Measurements from ENCODE around the gene C1QTNF9B. TPM values are rescaled to one million over a fixed set of nuclear protein-coding genes. Genes with fewer than 3 reads are reported as not detected.
A peak's percentile ranks its signal among the peaks of the same experiment; 100 is the strongest.
"Not testable (repeated sequence)": the region's sequence is repeated elsewhere in the genome, so short reads cannot be mapped to it uniquely, and the experiment has no call there.

The C1QTNF9B gene
- total RNA-seq, 2 donors from 2014 or later = not detected

DNA sequence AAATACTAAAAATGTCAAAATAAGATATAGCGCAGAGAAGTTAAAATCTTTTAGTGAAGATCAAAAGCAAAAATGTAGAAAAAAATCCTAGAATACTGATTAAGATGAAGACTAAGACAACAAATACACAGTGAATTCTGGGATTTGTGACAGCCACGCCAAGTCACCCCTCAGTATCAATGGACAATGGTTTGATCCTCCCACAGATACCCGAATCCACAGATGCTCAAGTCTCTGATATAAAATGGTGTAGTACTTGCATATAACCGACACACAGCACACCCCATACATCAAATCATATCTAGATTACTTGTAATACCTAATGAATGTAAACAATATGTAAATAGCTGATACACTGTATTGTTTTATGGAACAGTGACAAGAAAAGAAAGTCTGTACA is 14.0 kb downstream of the C1QTNF9B start:
- ATAC-seq = no peak
- DNase-seq (ENCODE audit: low spot score) = no peak
- Mint-ChIP-seq H3K4me3 (no peak overlapping the region), H3K27me3 (no peaks in the 10 kb centered on the region), H3K9me3 (no peaks in the 10 kb centered on the region), H3K4me1 (ENCODE audit: low read depth in 2 of 2) (peaks cover 5 to 6% of the 10 kb centered on the region in 2 donors), H3K27ac (no peak overlapping the region), H3K36me3 (no peaks in the 10 kb centered on the region)

- H3K4me3 Mint-ChIP-seq; H3K4me1 Mint-ChIP-seq (ENCODE audit: low read depth in 2 of 2); H3K27ac Mint-ChIP-seq; ATAC-seq; H3K9me3 Mint-ChIP-seq; H3K27me3 Mint-ChIP-seq; H3K36me3 Mint-ChIP-seq; DNase-seq (ENCODE audit: low spot score): not testable (repeated sequence)
Measured at GRCh38 chr13:23881402-23881800, 15.9 kb downstream of the C1QTNF9B start.

GRCh38 chr13:23880493-23881401 is 16.6 kb downstream of the C1QTNF9B start:
- H3K27ac Mint-ChIP-seq; H3K4me1 Mint-ChIP-seq (ENCODE audit: low read depth in 2 of 2); H3K4me3 Mint-ChIP-seq; ATAC-seq; DNase-seq (ENCODE audit: low spot score); H3K36me3 Mint-ChIP-seq; H3K27me3 Mint-ChIP-seq; H3K9me3 Mint-ChIP-seq: not testable (repeated sequence)

DNA sequence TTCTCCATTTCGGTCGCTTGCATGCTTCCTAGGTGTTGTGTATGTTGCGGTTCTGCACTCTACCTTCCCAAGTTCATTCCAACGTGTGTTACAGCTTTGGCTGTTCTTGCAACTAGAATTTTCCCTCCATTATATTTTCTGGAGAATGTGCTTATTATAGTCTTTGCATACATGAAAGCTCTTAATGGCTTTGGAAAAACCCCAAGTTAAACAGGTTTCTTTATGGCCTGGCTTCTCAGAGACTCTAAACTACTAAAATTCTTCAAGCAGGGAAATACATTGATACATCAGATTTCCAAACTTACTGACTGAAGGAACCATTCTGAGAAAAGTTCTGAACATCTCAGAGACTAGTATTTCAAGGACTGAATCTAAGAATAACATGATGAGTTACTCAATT is 20.0 kb downstream of the C1QTNF9B start:
- DNase-seq (ENCODE audit: low spot score) (no peak), ATAC-seq (no peak)
- H3K27me3 Mint-ChIP-seq = no peaks in the 10 kb centered on the region
- no peak overlapping the region for H3K4me3 Mint-ChIP-seq
- H3K27ac Mint-ChIP-seq = no peak overlapping the region
- no peaks in the 10 kb centered on the region for H3K9me3 Mint-ChIP-seq
- no peaks in the 10 kb centered on the region for H3K4me1 Mint-ChIP-seq (ENCODE audit: low read depth in 2 of 2)
- H3K36me3 Mint-ChIP-seq = no peaks in the 10 kb centered on the region

DNA sequence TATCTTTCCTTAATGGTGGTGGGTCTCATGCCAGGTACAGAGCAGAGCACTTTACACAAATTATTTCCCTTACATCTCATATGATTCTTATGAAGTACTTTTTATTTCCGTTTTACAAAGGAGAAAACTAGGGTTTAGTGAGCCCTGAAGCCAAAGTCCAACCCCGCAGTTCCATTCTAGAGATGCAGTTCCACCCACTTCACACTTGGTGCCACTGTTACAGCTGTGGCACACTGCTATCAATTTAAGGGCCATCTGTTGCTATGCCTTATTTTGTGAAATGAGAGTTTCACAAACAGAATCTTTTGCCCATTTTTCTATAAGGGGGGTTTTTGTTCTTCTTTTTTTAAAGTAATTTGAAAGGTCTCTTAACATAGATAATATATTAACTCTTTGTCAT is 21.0 kb downstream of the C1QTNF9B start:
- ATAC-seq (no peak), DNase-seq (ENCODE audit: low spot score) (no peak)
- H3K27ac Mint-ChIP-seq = no peak overlapping the region
- H3K4me1 Mint-ChIP-seq (ENCODE audit: low read depth in 2 of 2) = no peaks in the 10 kb centered on the region
- H3K4me3 Mint-ChIP-seq = no peak overlapping the region
- no peaks in the 10 kb centered on the region for H3K36me3 Mint-ChIP-seq
- H3K27me3 Mint-ChIP-seq = no peaks in the 10 kb centered on the region
- no peaks in the 10 kb centered on the region for H3K9me3 Mint-ChIP-seq

DNA sequence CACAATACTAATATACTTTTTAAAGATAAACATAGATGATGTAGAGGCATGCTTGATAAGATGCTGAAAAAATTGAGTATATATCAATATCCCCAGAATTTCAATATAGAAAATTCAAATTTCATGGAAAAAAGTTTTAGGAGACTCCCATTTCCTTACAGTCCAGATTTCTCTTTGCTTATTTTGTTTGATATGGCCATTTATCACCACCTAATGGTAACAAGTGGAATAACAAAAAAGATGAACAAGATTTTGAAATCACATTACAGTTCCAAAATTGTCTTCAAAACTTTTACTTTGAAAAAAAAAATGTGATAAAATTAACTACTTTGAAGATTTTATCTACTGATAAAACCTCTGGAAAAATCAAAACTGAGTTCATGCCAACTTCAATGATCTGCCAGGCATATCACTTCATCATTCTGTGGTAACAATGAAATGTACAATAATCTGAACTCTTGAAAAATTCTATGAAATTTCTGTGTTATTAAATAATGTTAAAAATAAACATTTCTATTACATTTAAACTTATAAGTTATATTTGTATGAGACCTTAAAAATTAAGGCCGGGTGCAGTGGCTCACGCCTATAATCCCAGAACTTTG is 25.6 kb downstream of the C1QTNF9B start:
- Mint-ChIP-seq H3K27ac (no peak overlapping the region), H3K9me3 (no peaks in the 10 kb centered on the region), H3K4me3 (no peak overlapping the region), H3K36me3 (no peaks in the 10 kb centered on the region), H3K4me1 (ENCODE audit: low read depth in 2 of 2) (no peaks in the 10 kb centered on the region), H3K27me3 (no peaks in the 10 kb centered on the region)
- no peak for ATAC-seq
- no peak for DNase-seq (ENCODE audit: low spot score)

GRCh38 chr13:23870356-23871140 is 26.8 kb downstream of the C1QTNF9B start:
- Mint-ChIP-seq H3K9me3 (no peaks in the 10 kb centered on the region), H3K27ac (no peak overlapping the region), H3K36me3 (no peaks in the 10 kb centered on the region), H3K4me3 (no peak overlapping the region), H3K4me1 (ENCODE audit: low read depth in 2 of 2) (no peaks in the 10 kb centered on the region), H3K27me3 (no peaks in the 10 kb centered on the region)
- DNase-seq (ENCODE audit: low spot score) = no peak
- no peak for ATAC-seq

GRCh38 chr13:23868521-23868920 is 28.8 kb downstream of the C1QTNF9B start:
- no peak overlapping the region for H3K27ac Mint-ChIP-seq
- no peaks in the 10 kb centered on the region for H3K4me1 Mint-ChIP-seq (ENCODE audit: low read depth in 2 of 2)
- no peak for DNase-seq (ENCODE audit: low spot score)
- H3K36me3 Mint-ChIP-seq = no peaks in the 10 kb centered on the region
- ATAC-seq = no peak
- H3K27me3 Mint-ChIP-seq = no peaks in the 10 kb centered on the region
- H3K9me3 Mint-ChIP-seq = no peaks in the 10 kb centered on the region
- no peak overlapping the region for H3K4me3 Mint-ChIP-seq

DNA sequence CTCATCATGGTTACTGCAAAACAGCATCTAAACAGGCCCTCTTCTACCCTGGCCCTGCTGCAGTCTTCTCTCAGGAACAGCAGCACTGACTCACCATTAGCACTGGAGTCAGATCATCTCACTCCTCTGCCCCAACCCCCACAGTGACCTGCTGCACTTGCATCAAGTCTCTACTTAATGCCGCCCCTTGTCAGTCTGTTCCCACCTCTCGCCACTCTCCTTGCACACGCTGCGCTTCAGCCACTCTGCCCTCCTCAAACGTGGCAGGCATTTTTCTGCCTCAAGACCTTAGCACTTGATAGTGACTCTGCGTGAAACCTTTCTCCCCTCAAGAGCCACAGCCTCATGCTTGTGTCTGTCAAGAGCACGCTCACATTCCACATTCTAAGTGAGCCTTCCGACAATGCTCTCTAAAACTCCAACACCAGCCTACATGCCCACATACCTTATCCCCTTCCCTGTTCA is 30.2 kb downstream of the C1QTNF9B start:
- H3K27me3 Mint-ChIP-seq = no peaks in the 10 kb centered on the region
- DNase-seq (ENCODE audit: low spot score) = no peak
- H3K4me1 Mint-ChIP-seq (ENCODE audit: low read depth in 2 of 2) = no peaks in the 10 kb centered on the region
- H3K4me3 Mint-ChIP-seq = no peak overlapping the region
- peak in 1 of 2 donors; percentile 36 for ATAC-seq
- no peaks in the 10 kb centered on the region for H3K9me3 Mint-ChIP-seq
- H3K27ac Mint-ChIP-seq = no peak overlapping the region
- no peaks in the 10 kb centered on the region for H3K36me3 Mint-ChIP-seq

DNA sequence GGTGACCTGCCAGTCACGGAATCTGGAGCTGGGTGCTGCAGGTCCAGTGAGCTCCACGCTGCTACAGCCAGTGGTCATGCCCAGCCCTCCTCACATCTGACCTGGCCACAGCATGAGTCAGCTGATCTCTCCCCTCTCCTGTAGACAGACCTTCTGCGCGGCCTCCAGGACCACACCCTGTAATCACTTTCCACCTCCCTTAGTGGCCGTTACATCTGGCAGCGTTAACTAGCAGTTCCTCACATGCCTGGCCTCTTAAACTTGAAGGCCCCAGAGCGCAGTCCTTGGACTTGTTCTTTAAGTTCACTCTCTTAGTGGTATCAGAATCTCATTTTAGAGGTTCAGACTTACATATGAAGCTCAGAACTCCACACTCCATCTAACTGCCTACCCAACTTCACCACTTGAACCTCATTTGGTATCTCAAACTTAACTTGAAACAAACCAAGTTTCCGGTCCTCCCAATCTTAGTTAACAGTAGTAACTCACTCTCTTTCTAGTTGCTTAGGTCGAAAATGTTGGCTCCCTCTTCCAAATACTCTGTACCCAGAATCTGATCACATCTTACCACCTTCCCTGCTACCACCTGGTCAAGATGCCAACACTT is 30.8 kb downstream of the C1QTNF9B start:
- no peaks in the 10 kb centered on the region for H3K27me3 Mint-ChIP-seq
- DNase-seq (ENCODE audit: low spot score) (no peak), ATAC-seq (peak in 1 of 2 donors; percentile 62)
- no peaks in the 10 kb centered on the region for H3K9me3 Mint-ChIP-seq
- no peaks in the 10 kb centered on the region for H3K4me1 Mint-ChIP-seq (ENCODE audit: low read depth in 2 of 2)
- H3K27ac Mint-ChIP-seq = no peak overlapping the region
- no peak overlapping the region for H3K4me3 Mint-ChIP-seq
- no peaks in the 10 kb centered on the region for H3K36me3 Mint-ChIP-seq

GRCh38 chr13:23865906-23866305 is 31.4 kb downstream of the C1QTNF9B start:
- ATAC-seq (no peak), DNase-seq (ENCODE audit: low spot score) (no peak)
- no peaks in the 10 kb centered on the region for H3K9me3 Mint-ChIP-seq
- H3K36me3 Mint-ChIP-seq = no peaks in the 10 kb centered on the region
- no peaks in the 10 kb centered on the region for H3K27me3 Mint-ChIP-seq
- no peaks in the 10 kb centered on the region for H3K4me1 Mint-ChIP-seq (ENCODE audit: low read depth in 2 of 2)
- no peak overlapping the region for H3K27ac Mint-ChIP-seq
- H3K4me3 Mint-ChIP-seq = no peak overlapping the region

GRCh38 chr13:23865026-23865425 is 32.3 kb downstream of the C1QTNF9B start:
- no peaks in the 10 kb centered on the region for H3K9me3 Mint-ChIP-seq
- no peak overlapping the region for H3K27ac Mint-ChIP-seq
- H3K36me3 Mint-ChIP-seq = peaks cover 2% of the 10 kb centered on the region
- DNase-seq (ENCODE audit: low spot score) = no peak
- no peaks in the 10 kb centered on the region for H3K4me1 Mint-ChIP-seq (ENCODE audit: low read depth in 2 of 2)
- ATAC-seq = no peak
- H3K27me3 Mint-ChIP-seq = no peaks in the 10 kb centered on the region
- H3K4me3 Mint-ChIP-seq = no peak overlapping the region

GRCh38 chr13:23861310-23861709 is 36.0 kb downstream of the C1QTNF9B start:
- no peak for ATAC-seq

More at GRCh38 chr13:23861310-23861709, 36.0 kb downstream of the C1QTNF9B start:
- Mint-ChIP-seq H3K27ac (no peak overlapping the region), H3K4me3 (no peak overlapping the region), H3K36me3 (peaks cover 5% of the 10 kb centered on the region), H3K27me3 (no peaks in the 10 kb centered on the region), H3K9me3 (no peaks in the 10 kb centered on the region), H3K4me1 (ENCODE audit: low read depth in 2 of 2) (peaks cover 0 to 1% of the 10 kb centered on the region in 2 donors)
- no peak for DNase-seq (ENCODE audit: low spot score)

Data from natural killer cell treated with Interleukin-12 subunit alpha and Interleukin-12 subunit beta and Interleukin-15 and Interleukin-18, amount 100 ng/mL, for 72 hours (primary cell).